Measurements from ENCODE around the gene PDGFD.

GRCh38 chr11:104105155-104105554, 58.8 kb downstream of the PDGFD start:
- TF ChIP-seq SP1 (IDR thresholded peaks at IDR 0.05), result no peak
- TF ChIP-seq TARDBP (IDR thresholded peaks at IDR 0.05), result no peak
- TF ChIP-seq BHLHE40 (IDR thresholded peaks at IDR 0.05; ENCODE audit: borderline replicate concordance), result no peak
- TF ChIP-seq PKNOX1 (IDR thresholded peaks at IDR 0.05), result no peak
- no peak for TF ChIP-seq ZNF384 (IDR thresholded peaks at IDR 0.05)
- no peak for TF ChIP-seq SUZ12 (IDR thresholded peaks at IDR 0.05)
- TF ChIP-seq FOXA1 (IDR thresholded peaks at IDR 0.05), result no peak
